GM12891 (cell line): ENCODE measurements around the gene CENPU.

Source experiments
- POLR2A ChIP-seq: IDR thresholded peaks from 2 replicates; pipeline ENCODE4 v1.6.1; 2011; ENCODE audit warnings: low read depth, low read length, control low read depth
- POLR2AphosphoS5 ChIP-seq: IDR thresholded peaks from 2 replicates; pipeline ENCODE4 v1.6.1; 2011; ENCODE audit warnings: low read depth, low read length, control low read depth
- TAF1 ChIP-seq: IDR thresholded peaks from 2 replicates; pipeline ENCODE4 v1.6.1; 2011; ENCODE audit warnings: low read depth, low read length, control low read depth

GRCh38 chr4:184681916-184682315 lies 52.0 kb downstream of the CENPU start:
- TF ChIP-seq POLR2AphosphoS5 (no peak), TAF1 (no peak), POLR2A (no peak)
